HG03378 (cell line): ENCODE data around the gene C6orf62.
"Not testable (repeated sequence)": the region's sequence is repeated elsewhere in the genome, so short reads cannot be mapped to it uniquely, and the experiment has no call there.

Source experiments
- ATAC-seq: cut with Tn5 transposase; IDR thresholded peaks from one replicate; pipeline ENCODE4 v1.9.1; 2021; ENCODE audit warnings: mild to moderate bottlenecking, moderate library complexity; ENCODE audit not compliant: unreplicated experiment

C6orf62 gene

GRCh38 chr6:24743265-24743943 is 24.4 kb upstream of the C6orf62 start:
- peak; percentile 87 for ATAC-seq

- no peak for ATAC-seq
Measured at GRCh38 chr6:24742216-24742738, 23.3 kb upstream of the C6orf62 start.

- no peak for ATAC-seq
Measured at GRCh38 chr6:24740861-24741260, 21.9 kb upstream of the C6orf62 start.

- ATAC-seq = no peak
Measured at GRCh38 chr6:24738741-24739140, 19.8 kb upstream of the C6orf62 start.

- ATAC-seq = not testable (repeated sequence)
Measured at GRCh38 chr6:24734710-24735109, 15.8 kb upstream of the C6orf62 start.

GRCh38 chr6:24734166-24734565 is 15.2 kb upstream of the C6orf62 start:
- no peak for ATAC-seq

GRCh38 chr6:24731456-24732134 is 12.6 kb upstream of the C6orf62 start:
- ATAC-seq = not testable (repeated sequence)

GRCh38 chr6:24730653-24731052 is 11.7 kb upstream of the C6orf62 start:
- not testable (repeated sequence) for ATAC-seq

GRCh38 chr6:24723270-24723669 is 4.3 kb upstream of the C6orf62 start:
- ATAC-seq = no peak

GRCh38 chr6:24721461-24722215 is 2.7 kb upstream of the C6orf62 start:
- peak; percentile 47 for ATAC-seq

GRCh38 chr6:24720604-24721460 is 1.9 kb upstream of the C6orf62 start:
- peak; percentile 82 for ATAC-seq

- no peak for ATAC-seq
Measured at GRCh38 chr6:24720131-24720603, 1.2 kb upstream of the C6orf62 start.

GRCh38 chr6:24718449-24719124 is 367 bp downstream of the C6orf62 start:
- ATAC-seq = no peak

GRCh38 chr6:24716602-24717148 is 2.3 kb downstream of the C6orf62 start:
- not testable (repeated sequence) for ATAC-seq

GRCh38 chr6:24710519-24711303 is 8.2 kb downstream of the C6orf62 start:
- no peak for ATAC-seq

- no peak for ATAC-seq
Measured at GRCh38 chr6:24709014-24709711, 9.8 kb downstream of the C6orf62 start.

- no peak for ATAC-seq
Measured at GRCh38 chr6:24708612-24709011, 10.3 kb downstream of the C6orf62 start.

- ATAC-seq = no peak
Measured at GRCh38 chr6:24704468-24704867, 14.5 kb downstream of the C6orf62 start.
